OCI-LY1 (cell line): ENCODE measurements around the gene ADARB2.

Experiments
- H2AFZ ChIP-seq: fragments of 200-600 bp; sonication (generic), shearing (Covaris generic); 2 replicates; pipeline ENCODE4 v1.6.0; 2014; ENCODE audit warnings: antibody characterized with exemption, mild to moderate bottlenecking, low read length
- H3F3A ChIP-seq: fragments of 200-600 bp; sonication (generic), shearing (Covaris generic); 2 replicates; pipeline ENCODE4 v1.6.0; 2014; ENCODE audit warnings: mild to moderate bottlenecking, antibody characterized with exemption, low read length, moderate library complexity; ENCODE audit not compliant: insufficient read depth
- H3K27ac ChIP-seq: fragments of 200-600 bp; sonication (generic); 2 replicates; pipeline ENCODE4 v1.5.1; 2014; ENCODE audit warnings: low read length, mixed run types, mild to moderate bottlenecking, low read depth; ENCODE audit not compliant: poor library complexity, severe bottlenecking
- H3K27me3 ChIP-seq: fragments of 200-600 bp; sonication (generic); 2 replicates; pipeline ENCODE4 v1.6.0; 2014; ENCODE audit warnings: antibody characterized with exemption, mild to moderate bottlenecking, low read length, moderate library complexity; ENCODE audit not compliant: insufficient read depth
- H3K36me3 ChIP-seq: fragments of 200-600 bp; sonication (generic); 2 replicates; pipeline ENCODE4 v1.6.1; 2014; ENCODE audit warnings: mild to moderate bottlenecking, antibody characterized with exemption, low read length, moderate library complexity, mixed read lengths; ENCODE audit not compliant: insufficient read depth
- H3K4me1 ChIP-seq: fragments of 200-600 bp; sonication (generic); 2 replicates; pipeline ENCODE4 v1.5.1; 2014; ENCODE audit warnings: mild to moderate bottlenecking, low read length, moderate library complexity; ENCODE audit not compliant: insufficient read depth, severe bottlenecking
- H3K4me2 ChIP-seq: fragments of 200-600 bp; sonication (generic), shearing (Covaris generic); 2 replicates; pipeline ENCODE4 v1.6.1; 2014; ENCODE audit warnings: low read length
- H3K4me3 ChIP-seq: fragments of 200-600 bp; sonication (generic); 2 replicates; pipeline ENCODE4 v1.5.1; 2014; ENCODE audit warnings: low read length, low read depth, mild to moderate bottlenecking, mixed read lengths; ENCODE audit not compliant: poor library complexity, severe bottlenecking
- H3K79me2 ChIP-seq: fragments of 200-600 bp; shearing (Covaris generic); 2 replicates; pipeline ENCODE4 v1.6.1; 2016; ENCODE audit warnings: mixed run types, low read length, mixed read lengths; ENCODE audit not compliant: insufficient read depth
- H3K9ac ChIP-seq: fragments of 200-600 bp; sonication (generic), shearing (Covaris generic); 2 replicates; pipeline ENCODE4 v1.6.1; 2014; ENCODE audit warnings: mild to moderate bottlenecking, low read length, mixed read lengths
- H3K9me2 ChIP-seq: fragments of 200-600 bp; sonication (generic), shearing (Covaris generic); 2 replicates; pipeline ENCODE4 v1.6.1; 2014; ENCODE audit warnings: low read depth, mild to moderate bottlenecking, low read length, mixed read lengths
- H3K9me3 ChIP-seq: fragments of 200-600 bp; shearing (Covaris generic); 2 replicates; pipeline ENCODE4 v1.6.1; 2014; ENCODE audit warnings: low read length, mixed read lengths
- H4K20me1 ChIP-seq: fragments of 200-600 bp; sonication (generic), shearing (Covaris generic); 2 replicates; pipeline ENCODE4 v1.6.0; 2016; ENCODE audit warnings: mild to moderate bottlenecking, low read length; ENCODE audit not compliant: insufficient read depth
- CTCF ChIP-seq: fragments of 200-600 bp; sonication (generic), shearing (Covaris generic); IDR thresholded peaks from 2 replicates; pipeline ENCODE4 v1.5.1; 2017; ENCODE audit warnings: mild to moderate bottlenecking, antibody characterized with exemption, low read length, moderate library complexity, mixed read lengths
- EZH2 ChIP-seq: fragments of 200-600 bp; sonication (generic), shearing (Covaris generic); IDR thresholded peaks from 2 replicates; pipeline ENCODE4 v1.8.0; 2017; ENCODE audit warnings: borderline replicate concordance, mixed run types, mild to moderate bottlenecking, antibody characterized with exemption, low read length, moderate library complexity, mixed read lengths

Gene ADARB2

GRCh38 chr10:1209355-1209979 is 527.9 kb downstream of the ADARB2 start:
- TF ChIP-seq EZH2 (no peak), CTCF (no peak)
- Histone ChIP-seq H3K9me2 (no peaks in the 10 kb centered on the region), H3K27me3 (no peaks in the 10 kb centered on the region; the same call in 1 of the 2 replicates), H3K79me2 (no peaks in the 10 kb centered on the region), H3K4me1 (no peaks in the 10 kb centered on the region), H3K4me2 (no peak overlapping the region), H3K9me3 (no peaks in the 10 kb centered on the region), H4K20me1 (no peaks in the 10 kb centered on the region), H3K27ac (no peak overlapping the region), H3K36me3 (no peaks in the 10 kb centered on the region), H2AFZ (no peak overlapping the region), H3K9ac (no peak overlapping the region), H3K4me3 (no peak overlapping the region), H3F3A (no peaks in the 10 kb centered on the region)

DNA sequence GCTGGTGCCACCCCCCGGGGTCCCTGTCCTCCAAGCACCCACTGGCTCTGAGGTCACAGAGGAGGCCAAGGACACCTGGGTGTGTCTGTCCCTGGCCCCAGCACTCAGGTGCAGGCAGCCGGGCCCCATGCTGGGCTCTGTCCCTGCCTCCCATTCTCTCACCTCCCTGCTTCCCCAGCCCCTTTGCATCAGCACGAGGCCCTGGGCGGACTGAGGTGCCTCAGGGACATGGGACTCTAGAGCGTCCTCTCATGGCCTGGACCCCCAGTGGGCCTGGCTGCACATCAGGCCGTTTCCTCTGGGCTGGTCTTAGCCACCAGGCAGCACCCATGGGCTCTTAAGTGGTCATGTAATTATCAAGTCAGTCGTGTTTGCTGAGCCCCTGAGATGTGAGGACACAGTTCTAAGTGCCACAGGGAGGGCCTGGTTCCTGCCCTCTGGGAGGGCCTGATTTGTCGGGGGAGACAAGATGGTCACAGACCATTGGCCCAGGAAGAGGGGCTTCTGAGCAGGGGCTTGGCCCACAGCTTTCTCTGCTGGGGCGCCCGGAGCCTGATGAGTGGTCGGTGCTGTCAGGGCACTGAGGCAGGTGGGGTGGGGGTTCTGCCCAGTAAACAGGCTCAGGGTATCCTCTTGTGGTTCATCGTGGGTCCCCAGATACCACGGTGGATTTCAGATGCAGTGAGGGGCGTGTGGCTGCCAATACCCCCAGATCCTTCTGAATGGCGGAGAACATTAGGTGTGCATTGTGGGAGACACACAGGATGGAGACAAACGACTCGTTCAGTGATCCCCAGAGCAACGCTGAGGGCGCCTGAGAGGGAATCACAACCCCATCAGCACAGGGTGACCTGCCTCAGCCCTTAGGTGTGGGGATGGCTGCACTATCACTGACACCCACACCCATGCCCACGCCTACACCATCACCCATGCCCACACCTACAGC is 528.7 kb downstream of the ADARB2 start:
- H3F3A ChIP-seq: no peaks in the 10 kb centered on the region
- no peak overlapping the region for H3K9ac ChIP-seq
- H3K4me1 ChIP-seq: no peaks in the 10 kb centered on the region
- no peak overlapping the region for H2AFZ ChIP-seq
- H3K36me3 ChIP-seq: no peaks in the 10 kb centered on the region
- no peaks in the 10 kb centered on the region for H3K9me2 ChIP-seq
- no peaks in the 10 kb centered on the region for H4K20me1 ChIP-seq
- H3K79me2 ChIP-seq: no peaks in the 10 kb centered on the region
- H3K27ac ChIP-seq: no peak overlapping the region
- H3K4me3 ChIP-seq: no peak overlapping the region
- no peaks in the 10 kb centered on the region for H3K9me3 ChIP-seq
- no peaks in the 10 kb centered on the region; the same call in 1 of the 2 replicates for H3K27me3 ChIP-seq
- H3K4me2 ChIP-seq: no peak overlapping the region
- TF ChIP-seq CTCF (no peak), EZH2 (no peak)

GRCh38 chr10:1206601-1207000 is 530.7 kb downstream of the ADARB2 start:
- Histone ChIP-seq H3K36me3 (no peaks in the 10 kb centered on the region), H3F3A (no peaks in the 10 kb centered on the region), H3K9me2 (no peaks in the 10 kb centered on the region), H3K27ac (no peak overlapping the region), H4K20me1 (no peaks in the 10 kb centered on the region), H3K4me2 (no peak overlapping the region), H3K79me2 (no peaks in the 10 kb centered on the region), H3K4me3 (no peak overlapping the region), H3K9me3 (no peaks in the 10 kb centered on the region), H3K27me3 (no peaks in the 10 kb centered on the region; the same call in 1 of the 2 replicates), H3K9ac (no peak overlapping the region), H3K4me1 (no peaks in the 10 kb centered on the region), H2AFZ (no peak overlapping the region)
- TF ChIP-seq EZH2: no peak
- no peak for TF ChIP-seq CTCF
